PC-3 (cell line): ENCODE results near the gene SPATS2.

Source experiments
- EZH2 ChIP-seq: fragments of 300-600 bp; sonication (generic); IDR thresholded peaks from one replicate; pipeline ENCODE4 v1.6.1; 2017; ENCODE audit warnings: antibody characterized with exemption, mild to moderate bottlenecking, low read length; ENCODE audit not compliant: unreplicated experiment
- EZH2phosphoT487 ChIP-seq: fragments of 300-600 bp; sonication (generic); IDR thresholded peaks from 2 replicates; pipeline ENCODE4 v1.6.1; 2018; ENCODE audit warnings: mild to moderate bottlenecking, antibody characterized with exemption, low read length, borderline replicate concordance
- TF ChIP-seq, protein P1 (sequence below): fragments of 300-600 bp; sonication (generic); conservative IDR thresholded peaks from 2 replicates; pipeline ENCODE4 v1.5.1; 2017; ENCODE audit warnings: antibody characterized with exemption, low read depth, mild to moderate bottlenecking, low read length

DNA sequence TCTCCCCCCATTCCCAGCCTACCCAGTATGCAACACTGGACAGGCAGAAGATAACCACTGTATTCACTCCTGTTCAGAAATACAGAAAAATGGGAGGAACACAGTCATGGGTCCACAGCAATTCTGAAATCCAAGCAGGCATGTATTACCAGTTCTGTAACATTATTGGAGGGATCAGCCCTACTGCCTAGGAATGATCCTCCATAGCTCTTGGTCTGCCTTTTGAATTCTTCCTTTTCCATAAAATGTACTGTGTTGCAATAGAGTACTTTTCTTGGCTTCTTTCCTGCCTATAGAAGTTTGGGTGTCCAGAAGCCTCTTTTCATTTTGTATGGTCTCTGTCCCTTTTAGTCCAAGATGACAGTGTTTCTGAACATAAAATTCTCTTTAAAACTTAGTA is 46.5 kb downstream of the SPATS2 start:
- TF ChIP-seq, protein P1, sequence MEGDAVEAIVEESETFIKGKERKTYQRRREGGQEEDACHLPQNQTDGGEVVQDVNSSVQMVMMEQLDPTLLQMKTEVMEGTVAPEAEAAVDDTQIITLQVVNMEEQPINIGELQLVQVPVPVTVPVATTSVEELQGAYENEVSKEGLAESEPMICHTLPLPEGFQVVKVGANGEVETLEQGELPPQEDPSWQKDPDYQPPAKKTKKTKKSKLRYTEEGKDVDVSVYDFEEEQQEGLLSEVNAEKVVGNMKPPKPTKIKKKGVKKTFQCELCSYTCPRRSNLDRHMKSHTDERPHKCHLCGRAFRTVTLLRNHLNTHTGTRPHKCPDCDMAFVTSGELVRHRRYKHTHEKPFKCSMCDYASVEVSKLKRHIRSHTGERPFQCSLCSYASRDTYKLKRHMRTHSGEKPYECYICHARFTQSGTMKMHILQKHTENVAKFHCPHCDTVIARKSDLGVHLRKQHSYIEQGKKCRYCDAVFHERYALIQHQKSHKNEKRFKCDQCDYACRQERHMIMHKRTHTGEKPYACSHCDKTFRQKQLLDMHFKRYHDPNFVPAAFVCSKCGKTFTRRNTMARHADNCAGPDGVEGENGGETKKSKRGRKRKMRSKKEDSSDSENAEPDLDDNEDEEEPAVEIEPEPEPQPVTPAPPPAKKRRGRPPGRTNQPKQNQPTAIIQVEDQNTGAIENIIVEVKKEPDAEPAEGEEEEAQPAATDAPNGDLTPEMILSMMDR: no peak
- no peak for TF ChIP-seq EZH2
- TF ChIP-seq EZH2phosphoT487: no peak
